ENCODE data around the gene ISYNA1. TPM values are rescaled to one million over a fixed set of nuclear protein-coding genes. Genes with fewer than 3 reads are reported as not detected.
A peak's percentile ranks its signal among the peaks of the same experiment; 100 is the strongest.

The ISYNA1 gene
- total and polyA plus RNA-seq, 2 donors (not counting 3 experiments of a cell fraction or from before 2014, with no cell fraction given), result 69.0 to 70.2 TPM

DNA sequence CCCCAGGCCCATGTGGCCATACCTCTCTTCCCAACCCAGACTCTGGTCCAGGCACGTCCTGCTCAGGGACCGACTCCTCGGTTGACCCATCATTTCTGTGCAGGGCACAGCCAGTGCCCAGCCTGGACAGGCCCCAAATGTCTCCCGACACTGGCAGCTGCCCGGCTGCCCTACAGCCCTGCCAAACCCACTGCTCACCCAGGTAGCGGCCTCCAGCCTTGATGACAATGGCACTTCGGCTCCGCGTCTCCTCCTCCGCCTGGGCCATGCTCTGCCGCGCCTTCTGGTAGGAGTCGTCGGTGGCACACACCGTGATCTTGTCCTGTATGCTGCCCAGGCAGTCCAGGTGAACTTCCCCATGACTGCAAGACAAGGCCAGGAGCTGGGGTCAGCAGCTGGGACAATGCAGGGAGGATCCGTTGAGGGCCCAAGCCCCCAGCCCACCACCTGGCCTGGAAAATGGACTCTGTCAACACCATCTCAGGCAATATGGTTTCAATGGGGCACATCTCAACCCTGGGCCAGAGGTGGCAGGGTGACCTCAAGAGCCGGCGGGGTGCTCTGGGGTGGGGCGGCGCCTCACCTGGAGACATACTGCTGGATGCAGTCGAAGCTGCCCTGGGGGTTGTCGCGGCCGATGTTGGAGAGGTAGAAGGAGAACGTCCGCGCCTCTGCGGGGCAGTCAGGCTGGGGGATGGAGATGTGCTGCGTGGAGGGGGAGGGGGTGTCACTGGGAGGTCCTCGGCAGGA is 27.5 kb upstream of the ISYNA1 start:
- BruUV-seq (replicated peaks), result no TSS peak
- H3K9me3 ChIP-seq (replicated peaks; ENCODE audit: control insufficient read depth, insufficient read depth, low read length), result no peaks in the 10 kb centered on the region
- TF ChIP-seq GATA2 (IDR thresholded peaks at IDR 0.05; ENCODE audit: insufficient read depth, insufficient read length, low read depth, low read length) (no peak), POLR2AphosphoS5 (IDR thresholded peaks at IDR 0.05; ENCODE audit: insufficient read depth, low read depth, low read length) (no peak)
- peaks cover 0 to 20% of the 10 kb centered on the region in 2 experiments for H3K36me3 ChIP-seq (ENCODE audit: control insufficient read depth in 2 of 2, extremely low read depth in 1 of 2, insufficient read depth in 2 of 2, low read length in 2 of 2)
- DNase-seq (ENCODE audit: low read depth, low spot score) (no peak), FAIRE-seq (no peak)
- ChIA-PET POLR2A (no interaction called here), CTCF (interaction anchor here (2.4 to 7.0 kb wide), 2 partner anchors 14 to 55 kb away, joined by 6 to 127 read pairs; no protein-coding TSS in a partner anchor)
- H3K9ac ChIP-seq (replicated peaks; ENCODE audit: extremely low read depth, insufficient read depth, low read length), result no peak overlapping the region
- H2AFZ ChIP-seq (ENCODE audit: low read depth, low read length), result no peak overlapping the region
- no peak overlapping the region for H3K27ac ChIP-seq (ENCODE audit: insufficient read depth, low read depth, low read length)
- dilution Hi-C loops (cut with MboI; ENCODE audit: extremely low pct_ligation_motif_present, low sequenced_read_pairs) (no loop called here), intact Hi-C loops (cut with micrococcal nuclease) (no loop called here)
- no peaks in the 10 kb centered on the region for H4K20me1 ChIP-seq (replicated peaks; ENCODE audit: control insufficient read depth, extremely low read depth, insufficient read depth, low read length)
- no peak overlapping the region for H3K4me2 ChIP-seq (ENCODE audit: insufficient read depth, low read length)
- H3K79me2 ChIP-seq (ENCODE audit: control insufficient read depth, insufficient read depth, low read length), result peaks cover 6% of the 10 kb centered on the region
- H3K4me1 ChIP-seq (ENCODE audit: control insufficient read depth, extremely low read depth, insufficient read depth, low read length), result peaks cover 3% of the 10 kb centered on the region
- no peaks in the 10 kb centered on the region for H3K9me1 ChIP-seq (replicated peaks; ENCODE audit: control insufficient read depth, extremely low read depth, insufficient read depth, low read length)
- H3K4me3 ChIP-seq (replicated peaks in 1 of 3; ENCODE audit: insufficient read depth in 1 of 3, low read depth in 1 of 3, low read length in 3 of 3), result no peak overlapping the region
- H3K27me3 ChIP-seq (ENCODE audit: control insufficient read depth in 2 of 2, insufficient read depth in 2 of 2, low read length in 2 of 2), result no peaks in the 10 kb centered on the region

DNA sequence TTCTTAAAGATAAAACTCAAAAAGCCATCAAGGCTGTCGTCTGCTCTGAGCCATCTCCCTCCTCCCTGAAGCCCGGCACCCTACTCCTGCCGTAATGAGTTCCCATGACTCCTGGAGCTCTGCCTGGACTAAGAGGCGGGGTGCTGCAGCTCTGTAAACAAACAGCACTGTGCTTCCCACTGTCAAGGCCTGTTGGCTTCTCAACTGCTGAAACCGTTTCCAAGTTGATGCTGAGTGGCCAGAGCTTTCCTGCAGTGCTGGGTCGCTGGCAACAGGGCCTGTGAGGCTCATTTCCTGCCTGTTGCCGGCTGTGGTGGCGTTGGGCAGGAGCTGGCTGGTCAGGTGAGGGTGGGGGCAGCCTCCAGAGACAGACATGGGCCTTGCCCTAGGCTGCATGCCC is 26.7 kb upstream of the ISYNA1 start:
- Histone ChIP-seq H3K4me1 (ENCODE audit: control insufficient read depth, extremely low read depth, insufficient read depth, low read length) (peaks cover 10% of the 10 kb centered on the region), H3K27ac (ENCODE audit: insufficient read depth, low read depth, low read length) (no peak overlapping the region), H2AFZ (ENCODE audit: low read depth, low read length) (no peak overlapping the region), H3K9ac (replicated peaks; ENCODE audit: extremely low read depth, insufficient read depth, low read length) (no peak overlapping the region), H3K4me3 (replicated peaks in 1 of 3; ENCODE audit: insufficient read depth in 1 of 3, low read depth in 1 of 3, low read length in 3 of 3) (no peak overlapping the region), H4K20me1 (replicated peaks; ENCODE audit: control insufficient read depth, extremely low read depth, insufficient read depth, low read length) (no peaks in the 10 kb centered on the region), H3K36me3 (ENCODE audit: control insufficient read depth in 2 of 2, extremely low read depth in 1 of 2, insufficient read depth in 2 of 2, low read length in 2 of 2) (peaks cover 0 to 20% of the 10 kb centered on the region in 2 experiments), H3K9me3 (replicated peaks; ENCODE audit: control insufficient read depth, insufficient read depth, low read length) (no peaks in the 10 kb centered on the region), H3K79me2 (ENCODE audit: control insufficient read depth, insufficient read depth, low read length) (peaks cover 6% of the 10 kb centered on the region), H3K9me1 (replicated peaks; ENCODE audit: control insufficient read depth, extremely low read depth, insufficient read depth, low read length) (no peaks in the 10 kb centered on the region), H3K27me3 (ENCODE audit: control insufficient read depth in 2 of 2, insufficient read depth in 2 of 2, low read length in 2 of 2) (no peaks in the 10 kb centered on the region), H3K4me2 (ENCODE audit: insufficient read depth, low read length) (no peak overlapping the region)
- peak; percentile 70 for FAIRE-seq
- CTCF ChIA-PET, result interaction anchor here (2.4 to 7.0 kb wide), 2 partner anchors 14 to 56 kb away, joined by 6 to 127 read pairs; no protein-coding TSS in a partner anchor
- POLR2A ChIA-PET, result no interaction called here
- intact Hi-C loops (cut with micrococcal nuclease), result no loop called here
- dilution Hi-C loops (cut with MboI; ENCODE audit: extremely low pct_ligation_motif_present, low sequenced_read_pairs), result no loop called here
- peak; percentile 59 for DNase-seq (ENCODE audit: low read depth, low spot score)
- TF ChIP-seq POLR2AphosphoS5 (IDR thresholded peaks at IDR 0.05; ENCODE audit: insufficient read depth, low read depth, low read length), result no peak
- TF ChIP-seq JUN (IDR thresholded peaks at IDR 0.05; ENCODE audit: borderline replicate concordance, insufficient read depth, insufficient read length, low read depth), result no peak
- TF ChIP-seq POLR2A (IDR thresholded peaks at IDR 0.05; ENCODE audit: low read depth, low read length), result no peak
- TF ChIP-seq CTCF (IDR thresholded peaks at IDR 0.05; ENCODE audit: extremely low read depth in 1 of 2, insufficient read depth in 1 of 2, low read depth in 1 of 2, low read length in 2 of 2), result no peak
- no peak for TF ChIP-seq GATA2 (IDR thresholded peaks at IDR 0.05; ENCODE audit: insufficient read depth, insufficient read length, low read depth, low read length)
- no peak for TF ChIP-seq MYC (IDR thresholded peaks at IDR 0.05; ENCODE audit: low read depth, low read length)
- TF ChIP-seq FOS (IDR thresholded peaks at IDR 0.05; ENCODE audit: borderline replicate concordance, insufficient read depth, low read length), result no peak
- TF ChIP-seq, protein P1, sequence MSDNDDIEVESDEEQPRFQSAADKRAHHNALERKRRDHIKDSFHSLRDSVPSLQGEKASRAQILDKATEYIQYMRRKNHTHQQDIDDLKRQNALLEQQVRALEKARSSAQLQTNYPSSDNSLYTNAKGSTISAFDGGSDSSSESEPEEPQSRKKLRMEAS (IDR thresholded peaks at IDR 0.05; ENCODE audit: insufficient read depth, insufficient read length), result no peak
- no peak for TF ChIP-seq EZH2 (IDR thresholded peaks at IDR 0.05; ENCODE audit: borderline replicate concordance, low read depth, low read length, severe bottlenecking)
- BruUV-seq (replicated peaks), result no TSS peak
